ENCODE data around the gene CDH23. TPM values are rescaled to one million over a fixed set of nuclear protein-coding genes. Genes with fewer than 3 reads are reported as not detected.

CDH23 gene
- total RNA-seq, 2 experiments from 2014 or later, result 4.6 to 5.2 TPM

- no peak overlapping the region for H3K27ac Mint-ChIP-seq
- Histone ChIP-seq H3K36me3 (ENCODE audit: insufficient read depth, low read length) (no peaks in the 10 kb centered on the region), H3K9me3 (ENCODE audit: control insufficient read depth in 1 of 2, insufficient read depth in 1 of 2, low read length in 2 of 2) (no peaks in the 10 kb centered on the region), H3K4me3 (ENCODE audit: low read length) (no peak overlapping the region), H3K27ac (ENCODE audit: low read depth in 1 of 2, low read length in 2 of 2) (no peak overlapping the region), H3K27me3 (ENCODE audit: control insufficient read depth in 1 of 2, insufficient read depth in 2 of 2, low read length in 2 of 2) (peaks cover 4 to 9% of the 10 kb centered on the region in 2 experiments), H3K4me1 (ENCODE audit: insufficient read depth, low read length) (no peaks in the 10 kb centered on the region)
- no peaks in the 10 kb centered on the region for H3K9me3 Mint-ChIP-seq
- no peaks in the 10 kb centered on the region for H3K4me1 Mint-ChIP-seq (ENCODE audit: low read depth)
- ChIA-PET CTCF (no interaction called here), POLR2A (no interaction called here)
- ATAC-seq (ENCODE audit: poor library complexity) (no peak), DNase-seq (no peak)
- intact Hi-C loops (cut with DNase I, micrococcal nuclease), result no loop called here
- no peak for TF ChIP-seq CTCF (IDR thresholded peaks at IDR 0.05)
- H3K36me3 Mint-ChIP-seq (ENCODE audit: low read depth), result no peaks in the 10 kb centered on the region
- H3K27me3 Mint-ChIP-seq, result no peaks in the 10 kb centered on the region
- no peak overlapping the region for H3K4me3 Mint-ChIP-seq
These were observed 191.3 kb downstream of the CDH23 start for GRCh38 chr10:71587941-71588573.

- no peaks in the 10 kb centered on the region for H3K4me1 ChIP-seq (ENCODE audit: insufficient read depth, low read length)
- intact Hi-C loops (cut with DNase I, micrococcal nuclease), result no loop called here
- peaks cover 4 to 9% of the 10 kb centered on the region in 2 experiments for H3K27me3 ChIP-seq (ENCODE audit: control insufficient read depth in 1 of 2, insufficient read depth in 2 of 2, low read length in 2 of 2)
- H3K4me1 Mint-ChIP-seq (ENCODE audit: low read depth), result no peaks in the 10 kb centered on the region
- H3K9me3 Mint-ChIP-seq, result no peaks in the 10 kb centered on the region
- DNase-seq (no peak), ATAC-seq (ENCODE audit: poor library complexity) (no peak)
- no peak overlapping the region for H3K27ac ChIP-seq (ENCODE audit: low read depth in 1 of 2, low read length in 2 of 2)
- no peaks in the 10 kb centered on the region for H3K9me3 ChIP-seq (ENCODE audit: control insufficient read depth in 1 of 2, insufficient read depth in 1 of 2, low read length in 2 of 2)
- TF ChIP-seq CTCF (IDR thresholded peaks at IDR 0.05), result no peak
- H3K27ac Mint-ChIP-seq, result no peak overlapping the region
- no peaks in the 10 kb centered on the region for H3K36me3 Mint-ChIP-seq (ENCODE audit: low read depth)
- no peak overlapping the region for H3K4me3 ChIP-seq (ENCODE audit: low read length)
- H3K4me3 Mint-ChIP-seq, result no peak overlapping the region
- CTCF ChIA-PET, result no interaction called here
- POLR2A ChIA-PET, result no interaction called here
- H3K36me3 ChIP-seq (ENCODE audit: insufficient read depth, low read length), result no peaks in the 10 kb centered on the region
- no peaks in the 10 kb centered on the region for H3K27me3 Mint-ChIP-seq
These were observed 192.0 kb downstream of the CDH23 start for GRCh38 chr10:71588685-71589084.

DNA sequence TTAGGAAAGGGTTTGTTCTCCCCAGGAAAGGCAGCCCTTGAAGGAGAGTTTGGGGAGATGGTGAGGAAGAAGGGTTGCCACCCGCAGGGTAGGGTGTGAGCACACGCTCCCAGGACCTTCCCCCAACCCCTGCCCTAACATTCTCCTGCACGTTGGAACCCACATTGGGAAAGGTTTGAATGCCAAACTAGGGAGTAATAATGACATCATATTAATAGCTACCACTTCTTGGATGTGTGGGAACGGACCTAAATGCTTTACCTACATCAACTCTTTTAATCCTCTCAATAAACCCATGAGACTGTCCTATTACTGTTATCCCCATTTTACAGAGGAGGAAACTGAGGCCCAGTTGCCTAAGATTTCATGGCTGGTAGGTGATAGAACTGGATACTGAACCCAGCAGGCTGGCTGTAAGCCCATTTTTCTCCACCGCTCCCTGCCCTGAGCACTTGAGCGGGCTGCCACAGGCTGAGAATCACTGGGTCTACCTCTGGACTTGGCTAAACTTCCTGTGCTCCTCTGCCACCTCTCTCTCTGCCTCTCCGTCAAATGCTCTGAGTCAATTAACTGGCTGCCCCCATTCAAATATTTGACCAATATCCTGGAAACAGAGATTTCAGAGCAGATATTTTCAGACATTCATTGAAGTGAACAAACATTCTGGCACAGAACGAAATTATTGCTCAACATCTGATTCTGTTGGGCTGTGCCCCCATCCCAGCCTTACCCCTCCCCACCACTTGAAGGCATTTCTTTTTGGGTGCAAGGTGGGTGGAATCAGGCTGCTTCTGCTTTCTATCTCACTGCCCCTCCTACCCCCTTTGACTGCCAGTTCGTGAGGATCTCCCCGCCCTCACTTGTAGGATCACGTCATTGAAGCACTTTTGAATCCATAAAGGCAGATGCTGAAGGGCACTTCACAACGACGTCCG is 193.2 kb downstream of the CDH23 start:
- no peak overlapping the region for H3K4me3 Mint-ChIP-seq
- H3K27ac ChIP-seq (ENCODE audit: low read depth in 1 of 2, low read length in 2 of 2), result no peak overlapping the region
- POLR2A ChIA-PET, result no interaction called here
- CTCF ChIA-PET, result no interaction called here
- H3K9me3 ChIP-seq (ENCODE audit: control insufficient read depth in 1 of 2, insufficient read depth in 1 of 2, low read length in 2 of 2), result no peaks in the 10 kb centered on the region
- H3K4me3 ChIP-seq (ENCODE audit: low read length), result no peak overlapping the region
- intact Hi-C loops (cut with DNase I, micrococcal nuclease), result no loop called here
- DNase-seq (no peak), ATAC-seq (ENCODE audit: poor library complexity) (no peak)
- H3K9me3 Mint-ChIP-seq, result no peaks in the 10 kb centered on the region
- H3K36me3 Mint-ChIP-seq (ENCODE audit: low read depth), result no peaks in the 10 kb centered on the region
- H3K4me1 Mint-ChIP-seq (ENCODE audit: low read depth), result no peaks in the 10 kb centered on the region
- peaks cover 4 to 9% of the 10 kb centered on the region in 2 experiments for H3K27me3 ChIP-seq (ENCODE audit: control insufficient read depth in 1 of 2, insufficient read depth in 2 of 2, low read length in 2 of 2)
- H3K27me3 Mint-ChIP-seq, result no peaks in the 10 kb centered on the region
- no peaks in the 10 kb centered on the region for H3K4me1 ChIP-seq (ENCODE audit: insufficient read depth, low read length)
- no peak for TF ChIP-seq CTCF (IDR thresholded peaks at IDR 0.05)
- no peaks in the 10 kb centered on the region for H3K36me3 ChIP-seq (ENCODE audit: insufficient read depth, low read length)
- H3K27ac Mint-ChIP-seq, result no peak overlapping the region
